ENCODE results near the gene DDN.

DDN gene

GRCh38 chr12:49031573-49032161, 32.5 kb upstream of the DDN start:
- no peaks in the 10 kb centered on the region for H3K9me3 ChIP-seq (ENCODE audit: low read length)
- H3K27me3 ChIP-seq (ENCODE audit: insufficient read depth, low read length) = no peaks in the 10 kb centered on the region
- H3K36me3 ChIP-seq (ENCODE audit: insufficient read depth, low read length) = peaks cover 91% of the 10 kb centered on the region
- no peak overlapping the region for H3K4me3 ChIP-seq (ENCODE audit: low read depth, low read length, poor library complexity, severe bottlenecking)
- TF ChIP-seq CTCF (IDR thresholded peaks at IDR 0.05; ENCODE audit: low read length) (no peak), EZH2 (IDR thresholded peaks at IDR 0.05; ENCODE audit: borderline replicate concordance, low read length) (no peak)
- no peak overlapping the region for H2AFZ ChIP-seq (ENCODE audit: low read length)
- no peaks in the 10 kb centered on the region for H3F3A ChIP-seq (ENCODE audit: insufficient read depth, low read length)
- no peak overlapping the region for H3K27ac ChIP-seq (ENCODE audit: low read depth, low read length, poor library complexity, severe bottlenecking)
- no peak overlapping the region for H3K9ac ChIP-seq (ENCODE audit: low read length)
- H3K9me2 ChIP-seq (ENCODE audit: low read depth, low read length) = no peaks in the 10 kb centered on the region
- no peak overlapping the region for H3K4me2 ChIP-seq (ENCODE audit: low read length)
- no peaks in the 10 kb centered on the region for H3K79me2 ChIP-seq (ENCODE audit: insufficient read depth, low read length)
- H3K4me1 ChIP-seq (ENCODE audit: insufficient read depth, low read length, severe bottlenecking) = no peaks in the 10 kb centered on the region
- no peaks in the 10 kb centered on the region for H4K20me1 ChIP-seq (ENCODE audit: insufficient read depth, low read length)

DNA sequence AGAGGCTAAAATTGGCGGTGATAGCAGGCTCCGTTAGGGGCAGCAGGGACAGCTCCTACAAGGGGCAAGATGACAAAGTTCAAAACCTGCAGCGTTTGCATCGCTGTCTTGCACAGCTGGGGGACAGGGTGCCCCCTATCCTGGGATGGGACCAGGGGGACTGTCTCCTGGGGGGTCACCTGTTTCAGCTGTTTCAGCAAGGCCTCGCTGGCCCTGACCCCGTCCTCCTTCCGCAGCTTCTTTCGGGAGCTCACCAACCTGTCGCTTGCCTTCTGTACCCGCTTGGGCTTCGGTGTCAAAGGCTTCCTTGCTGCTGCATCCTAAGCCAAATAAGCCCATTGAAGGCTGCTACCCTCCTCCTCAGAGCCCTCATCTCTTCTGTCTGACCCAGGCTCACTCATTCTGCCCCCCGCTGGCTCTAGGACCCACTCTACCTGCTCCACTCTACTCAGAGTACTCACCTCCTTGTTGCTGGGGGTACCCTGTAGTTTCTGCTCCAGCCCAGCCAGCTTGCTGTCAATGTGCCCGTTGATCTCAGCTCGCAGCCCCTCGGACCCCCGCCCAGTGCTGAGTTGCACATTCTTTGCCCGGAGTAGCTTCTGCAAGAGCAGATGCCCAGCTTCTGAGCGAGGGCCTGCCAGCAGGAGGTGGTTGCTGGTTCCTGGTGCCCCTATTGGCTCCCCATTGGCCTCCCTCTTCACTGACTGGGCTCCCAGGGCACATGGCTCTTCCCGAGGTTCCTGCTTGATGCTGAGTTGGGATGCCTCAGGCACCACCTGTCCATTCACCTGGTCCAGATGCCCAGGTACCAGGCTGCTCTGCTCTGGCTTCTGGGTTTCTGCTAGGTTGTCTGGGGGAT, 31.8 kb upstream of the DDN start:
- H3K9me3 ChIP-seq (ENCODE audit: low read length) = no peaks in the 10 kb centered on the region
- no peaks in the 10 kb centered on the region for H3K4me1 ChIP-seq (ENCODE audit: insufficient read depth, low read length, severe bottlenecking)
- H3K4me3 ChIP-seq (ENCODE audit: low read depth, low read length, poor library complexity, severe bottlenecking) = no peak overlapping the region
- TF ChIP-seq CTCF (IDR thresholded peaks at IDR 0.05; ENCODE audit: low read length) = no peak
- TF ChIP-seq EZH2 (IDR thresholded peaks at IDR 0.05; ENCODE audit: borderline replicate concordance, low read length) = no peak
- H3F3A ChIP-seq (ENCODE audit: insufficient read depth, low read length) = no peaks in the 10 kb centered on the region
- H3K4me2 ChIP-seq (ENCODE audit: low read length) = no peak overlapping the region
- H3K9ac ChIP-seq (ENCODE audit: low read length) = no peak overlapping the region
- H3K9me2 ChIP-seq (ENCODE audit: low read depth, low read length) = no peaks in the 10 kb centered on the region
- H2AFZ ChIP-seq (ENCODE audit: low read length) = no peak overlapping the region
- H3K79me2 ChIP-seq (ENCODE audit: insufficient read depth, low read length) = no peaks in the 10 kb centered on the region
- no peak overlapping the region for H3K27ac ChIP-seq (ENCODE audit: low read depth, low read length, poor library complexity, severe bottlenecking)
- H3K27me3 ChIP-seq (ENCODE audit: insufficient read depth, low read length) = no peaks in the 10 kb centered on the region
- H3K36me3 ChIP-seq (ENCODE audit: insufficient read depth, low read length) = peaks cover 94% of the 10 kb centered on the region
- no peaks in the 10 kb centered on the region for H4K20me1 ChIP-seq (ENCODE audit: insufficient read depth, low read length)

GRCh38 chr12:49030119-49030518, 30.9 kb upstream of the DDN start:
- H3K27ac ChIP-seq (ENCODE audit: low read depth, low read length, poor library complexity, severe bottlenecking) = no peak overlapping the region
- H3K4me3 ChIP-seq (ENCODE audit: low read depth, low read length, poor library complexity, severe bottlenecking) = no peak overlapping the region
- no peak overlapping the region for H2AFZ ChIP-seq (ENCODE audit: low read length)
- no peaks in the 10 kb centered on the region for H3K9me3 ChIP-seq (ENCODE audit: low read length)
- H3K79me2 ChIP-seq (ENCODE audit: insufficient read depth, low read length) = no peaks in the 10 kb centered on the region
- H3K9ac ChIP-seq (ENCODE audit: low read length) = no peak overlapping the region
- H4K20me1 ChIP-seq (ENCODE audit: insufficient read depth, low read length) = no peaks in the 10 kb centered on the region
- H3K27me3 ChIP-seq (ENCODE audit: insufficient read depth, low read length) = no peaks in the 10 kb centered on the region
- H3K4me1 ChIP-seq (ENCODE audit: insufficient read depth, low read length, severe bottlenecking) = no peaks in the 10 kb centered on the region
- H3K36me3 ChIP-seq (ENCODE audit: insufficient read depth, low read length) = peaks cover 94% of the 10 kb centered on the region
- H3K4me2 ChIP-seq (ENCODE audit: low read length) = no peak overlapping the region
- no peaks in the 10 kb centered on the region for H3K9me2 ChIP-seq (ENCODE audit: low read depth, low read length)
- TF ChIP-seq CTCF (IDR thresholded peaks at IDR 0.05; ENCODE audit: low read length) (no peak), EZH2 (IDR thresholded peaks at IDR 0.05; ENCODE audit: borderline replicate concordance, low read length) (no peak)
- no peaks in the 10 kb centered on the region for H3F3A ChIP-seq (ENCODE audit: insufficient read depth, low read length)

Data from OCI-LY1 (cell line).